H54 (cell line): Measurements from ENCODE around the gene FAM234A.
"Not testable (repeated sequence)": the region's sequence is repeated elsewhere in the genome, so short reads cannot be mapped to it uniquely, and the experiment has no call there.

ENCODE experiments used
- DNase-seq: peaks from one replicate; pipeline ENCODE4 v3.0.0; 2011; ENCODE audit warnings: low spot score, mixed read lengths; ENCODE audit not compliant: insufficient read length
- FAIRE-seq: peaks from 3 replicates; lab custom pipeline; 2011; peaks lifted over from hg19 to GRCh38; lab: Jason Lieb, UNC
- POLR2A ChIP-seq: IDR thresholded peaks from 2 replicates; pipeline ENCODE4 v1.6.1; 2011; ENCODE audit warnings: low read depth, mild to moderate bottlenecking, low read length

Gene FAM234A

GRCh38 chr16:212999-213398 lies 21.6 kb upstream of the FAM234A start:
- DNase-seq: no peak
- FAIRE-seq: no peak
- TF ChIP-seq POLR2A: no peak

DNA sequence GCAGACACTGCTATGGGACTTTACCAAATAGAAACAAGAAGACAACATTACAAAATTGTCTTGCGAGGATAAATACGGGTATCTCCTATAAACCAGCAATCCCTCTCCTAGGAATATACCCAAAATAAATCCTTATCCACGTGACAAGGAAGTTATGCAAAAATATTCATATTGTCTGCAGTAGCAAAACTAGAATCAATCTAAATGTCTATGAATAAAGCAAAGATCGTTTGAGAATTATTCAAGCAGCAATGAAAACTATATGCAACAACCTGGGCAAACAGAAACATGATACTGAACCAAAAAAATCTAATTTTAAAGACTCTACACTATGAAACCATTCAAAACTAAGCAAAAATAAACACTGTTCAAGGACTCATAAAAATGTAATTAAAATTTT lies 14.6 kb upstream of the FAM234A start:
- no peak for TF ChIP-seq POLR2A
- FAIRE-seq (no peak), DNase-seq (no peak)

DNA sequence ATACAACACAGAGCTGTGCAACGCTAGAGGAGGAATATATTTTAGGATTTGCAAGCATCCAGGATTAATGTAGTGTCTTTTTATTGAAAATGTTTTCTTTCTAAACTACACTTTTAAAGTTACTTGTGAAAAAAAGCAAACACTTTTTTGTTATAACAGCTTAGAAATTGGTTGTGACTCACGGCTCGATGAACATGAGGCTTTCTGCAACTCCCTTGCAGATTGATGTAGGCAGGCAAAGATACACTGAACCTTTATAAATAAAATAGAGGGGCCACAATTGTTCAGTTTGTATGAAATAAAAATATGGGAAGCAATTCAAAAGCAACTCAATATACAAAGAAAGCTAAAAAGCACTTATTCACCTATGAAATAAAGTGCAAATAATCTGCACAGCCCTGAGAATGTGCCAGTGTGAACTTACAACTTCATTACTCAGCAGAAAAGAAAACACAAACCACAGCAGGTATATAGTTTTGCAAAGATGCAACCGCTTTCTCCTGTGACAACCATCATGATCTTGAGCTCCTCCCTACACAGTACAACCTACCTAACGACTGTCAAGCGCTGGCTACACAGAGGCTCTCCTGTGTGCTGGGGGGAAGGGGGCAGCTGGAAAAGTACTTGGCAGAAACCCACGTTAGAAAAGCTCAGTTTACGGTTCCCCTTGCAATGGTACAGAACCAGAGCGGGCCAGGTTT lies 6.3 kb upstream of the FAM234A start:
- FAIRE-seq: no peak
- no peak for TF ChIP-seq POLR2A
- DNase-seq: no peak

DNA sequence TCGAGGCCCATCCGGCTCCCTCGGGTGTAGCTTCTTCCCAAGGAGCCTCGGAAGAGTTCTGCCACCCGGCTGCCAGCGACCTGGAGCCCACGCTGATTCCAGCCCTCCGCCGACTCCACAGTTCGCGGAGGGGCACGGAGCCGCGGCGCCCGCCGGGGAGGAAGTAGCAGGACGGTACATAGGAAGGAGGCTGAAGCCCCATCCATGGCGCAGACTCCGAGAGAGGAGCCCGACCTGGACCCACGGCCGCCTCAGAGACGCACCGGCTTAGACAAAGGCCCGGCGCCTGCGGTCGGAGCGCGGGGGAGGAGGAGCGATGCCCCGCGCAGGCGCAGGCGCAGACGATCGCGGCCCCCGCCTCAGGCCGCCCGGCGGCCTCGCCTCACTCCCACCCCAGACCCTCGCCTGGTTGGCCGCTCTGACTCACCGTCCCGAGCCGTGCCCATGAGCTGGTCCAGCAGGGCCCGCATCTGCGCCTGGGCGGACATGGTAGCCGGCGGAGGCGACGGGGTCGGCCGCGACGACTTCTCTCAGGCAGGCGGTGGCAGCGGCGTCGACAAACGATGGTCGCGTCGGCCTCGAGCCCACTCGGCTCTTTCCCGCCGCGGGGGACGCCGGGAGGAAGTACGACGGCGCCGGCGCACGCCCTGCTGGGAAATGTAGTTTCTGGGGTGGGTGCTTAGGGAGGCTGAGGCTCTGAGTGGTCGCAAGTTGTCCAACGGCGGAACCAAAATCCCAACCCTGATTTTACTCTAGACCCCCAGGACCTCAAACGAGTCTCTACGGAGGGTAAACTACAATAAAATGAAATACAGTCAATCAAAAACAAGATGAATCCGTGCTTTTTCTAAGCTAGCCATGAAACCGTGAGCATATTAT lies 5.5 kb upstream of the FAM234A start, which contains the start of gene LUC7L:
Gene LUC7L (minus strand): TSS at position 598 of the 879 bp plus-strand sequence. CDS start 110 bp downstream, at position 488.
- FAIRE-seq (no peak), DNase-seq (peak; percentile 85)
- peak; percentile 99 for TF ChIP-seq POLR2A

- TF ChIP-seq POLR2A: no peak
- DNase-seq (no peak), FAIRE-seq (no peak)
Measured at GRCh38 chr16:229731-230281, 4.8 kb upstream of the FAM234A start.

- not testable (repeated sequence) for DNase-seq, FAIRE-seq
Measured at GRCh38 chr16:230351-230750, 4.3 kb upstream of the FAM234A start.

GRCh38 chr16:230949-231348 lies 3.7 kb upstream of the FAM234A start:
- no peak for FAIRE-seq
- no peak for TF ChIP-seq POLR2A
- no peak for DNase-seq

- no peak for TF ChIP-seq POLR2A
- DNase-seq (no peak), FAIRE-seq (no peak)
Measured at GRCh38 chr16:239948-240277, 5.3 kb downstream of the FAM234A start.

DNA sequence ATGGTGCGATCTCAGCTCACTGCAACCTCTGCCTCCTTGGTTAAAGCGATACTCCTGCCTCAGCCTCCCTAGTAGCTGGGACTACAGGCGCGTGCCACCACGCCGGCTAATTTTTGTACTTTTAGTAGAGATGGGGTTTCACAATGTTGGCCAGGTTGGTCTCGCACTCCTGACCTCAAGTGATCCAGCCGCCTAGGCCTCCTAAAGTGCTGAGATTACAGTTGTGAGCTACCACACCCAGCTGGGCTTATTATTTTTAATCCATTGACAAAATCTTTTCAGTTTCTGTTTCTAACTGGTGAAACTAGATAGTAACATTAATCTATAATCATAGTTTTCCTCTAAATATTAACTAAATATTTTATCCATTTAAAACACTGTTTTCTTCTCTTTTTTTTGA lies 5.9 kb downstream of the FAM234A start:
- no peak for FAIRE-seq
- no peak for TF ChIP-seq POLR2A
- DNase-seq: no peak

- TF ChIP-seq POLR2A: no peak
- DNase-seq (no peak), FAIRE-seq (no peak)
Measured at GRCh38 chr16:242281-242680, 7.7 kb downstream of the FAM234A start.

DNA sequence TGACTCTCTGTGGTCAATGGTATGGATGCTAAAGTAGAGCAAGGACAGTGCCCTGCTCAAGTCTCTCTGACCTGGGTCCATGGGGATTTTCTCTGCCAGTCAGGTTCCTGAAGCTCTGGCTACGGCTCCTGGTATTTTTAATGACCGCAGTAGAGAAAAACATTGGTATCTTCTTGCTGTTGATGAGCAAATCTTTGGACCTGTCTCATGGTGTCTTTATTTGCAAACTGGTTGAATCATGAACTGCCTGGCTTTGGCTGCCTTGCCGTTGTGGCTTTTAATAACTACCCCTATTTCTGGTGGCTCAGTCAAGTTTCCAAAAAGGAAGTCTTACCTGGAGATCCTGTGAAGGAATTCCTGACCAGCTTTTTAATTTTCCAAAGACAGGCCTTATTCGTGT lies 8.7 kb downstream of the FAM234A start:
- no peak for DNase-seq
- TF ChIP-seq POLR2A: no peak
- FAIRE-seq: no peak

- no peak for TF ChIP-seq POLR2A
- FAIRE-seq (no peak), DNase-seq (no peak)
Measured at GRCh38 chr16:245105-245504, 10.5 kb downstream of the FAM234A start.

- TF ChIP-seq POLR2A: no peak
- FAIRE-seq: no peak
- no peak for DNase-seq
Measured at GRCh38 chr16:247027-247426, 12.4 kb downstream of the FAM234A start.

GRCh38 chr16:249431-249830 lies 14.8 kb downstream of the FAM234A start:
- FAIRE-seq (no peak), DNase-seq (no peak)
- no peak for TF ChIP-seq POLR2A
